ENCODE results near the gene MT4. TPM values are rescaled to one million over a fixed set of nuclear protein-coding genes. Genes with fewer than 3 reads are reported as not detected.

MT4 gene
- total RNA-seq, 1 donor from 2014 or later: not detected

GRCh38 chr16:56614549-56614991, 49.7 kb downstream of the MT4 start:
- DNase-seq (no peak), ATAC-seq (ENCODE audit: low read depth) (no peak)
- intact Hi-C loops (cut with micrococcal nuclease): no loop called here
- H3K4me3 Mint-ChIP-seq: no peak overlapping the region
- no peak for TF ChIP-seq CTCF (IDR thresholded peaks at IDR 0.05)
- no peaks in the 10 kb centered on the region for H3K36me3 Mint-ChIP-seq (ENCODE audit: low read depth)
- CTCF ChIA-PET: no interaction called here
- POLR2A ChIA-PET: no interaction called here
- H3K4me1 Mint-ChIP-seq: peaks cover 27% of the 10 kb centered on the region
- peaks cover 25% of the 10 kb centered on the region for H3K27me3 Mint-ChIP-seq
- H3K27ac Mint-ChIP-seq: no peak overlapping the region
- no peaks in the 10 kb centered on the region for H3K9me3 Mint-ChIP-seq

- Mint-ChIP-seq H3K4me1 (peaks cover 22% of the 10 kb centered on the region), H3K9me3 (no peaks in the 10 kb centered on the region), H3K4me3 (no peak overlapping the region), H3K36me3 (ENCODE audit: low read depth) (no peaks in the 10 kb centered on the region), H3K27me3 (peaks cover 29% of the 10 kb centered on the region), H3K27ac (no peak overlapping the region)
- TF ChIP-seq CTCF (IDR thresholded peaks at IDR 0.05): no peak
- intact Hi-C loops (cut with micrococcal nuclease): no loop called here
- no peak for DNase-seq
- no peak for ATAC-seq (ENCODE audit: low read depth)
- POLR2A ChIA-PET: no interaction called here
- CTCF ChIA-PET: no interaction called here
These were observed 50.5 kb downstream of the MT4 start for GRCh38 chr16:56615353-56615752.

GRCh38 chr16:56616608-56617211, 51.8 kb downstream of the MT4 start:
- TF ChIP-seq CTCF (IDR thresholded peaks at IDR 0.05): no peak
- Mint-ChIP-seq H3K4me3 (peak overlapping the region; percentile 63), H3K4me1 (peaks cover 10% of the 10 kb centered on the region), H3K27ac (no peak overlapping the region), H3K36me3 (ENCODE audit: low read depth) (no peaks in the 10 kb centered on the region), H3K9me3 (no peaks in the 10 kb centered on the region), H3K27me3 (peaks cover 31% of the 10 kb centered on the region)
- ChIA-PET CTCF (no interaction called here), POLR2A (interaction anchor here (0.6 to 0.8 kb wide), 3 partner anchors 14 to 1050 kb away, joined by 3 to 8 read pairs (median 4); no protein-coding TSS in a partner anchor)
- ATAC-seq (ENCODE audit: low read depth) (no peak), DNase-seq (no peak)
- intact Hi-C loops (cut with micrococcal nuclease): no loop called here

- POLR2A ChIA-PET: no interaction called here
- intact Hi-C loops (cut with micrococcal nuclease): no loop called here
- TF ChIP-seq CTCF (IDR thresholded peaks at IDR 0.05): no peak
- Mint-ChIP-seq H3K27me3 (peaks cover 31% of the 10 kb centered on the region), H3K27ac (no peak overlapping the region), H3K4me3 (peak overlapping the region; percentile 63), H3K4me1 (peaks cover 10% of the 10 kb centered on the region), H3K36me3 (ENCODE audit: low read depth) (no peaks in the 10 kb centered on the region), H3K9me3 (no peaks in the 10 kb centered on the region)
- ATAC-seq (ENCODE audit: low read depth) (peak; percentile 57), DNase-seq (no peak)
- CTCF ChIA-PET: no interaction called here
These were observed 52.6 kb downstream of the MT4 start for GRCh38 chr16:56617212-56618085.

- no peaks in the 10 kb centered on the region for H3K9me3 Mint-ChIP-seq
- TF ChIP-seq CTCF (IDR thresholded peaks at IDR 0.05): no peak
- intact Hi-C loops (cut with micrococcal nuclease): no loop called here
- H3K36me3 Mint-ChIP-seq (ENCODE audit: low read depth): no peaks in the 10 kb centered on the region
- ATAC-seq (ENCODE audit: low read depth): no peak
- H3K27me3 Mint-ChIP-seq: peaks cover 31% of the 10 kb centered on the region
- DNase-seq: no peak
- ChIA-PET CTCF (no interaction called here), POLR2A (no interaction called here)
- H3K27ac Mint-ChIP-seq: no peak overlapping the region
- peaks cover 10% of the 10 kb centered on the region for H3K4me1 Mint-ChIP-seq
- H3K4me3 Mint-ChIP-seq: no peak overlapping the region
These were observed 53.3 kb downstream of the MT4 start for GRCh38 chr16:56618138-56618537.

All from activated B cell treated with CpG ODN at 0.5 μM for 24 hours (primary cell).